H1 (cell line): ENCODE data around the gene GFPT1. TPM values are rescaled to one million over a fixed set of nuclear protein-coding genes. Genes with fewer than 3 reads are reported as not detected.
A peak's percentile ranks its signal among the peaks of the same experiment; 100 is the strongest.

Experiments
- CTCF ChIA-PET: fragments of 300-600 bp; sonication (Branson Sonifier 250); formaldehyde crosslinking; loops from one replicate; lab custom pipeline; 2021; ENCODE audit not compliant: partially characterized antibody; lab: Charles Lee
- POLR2A ChIA-PET: fragments of 300-600 bp; sonication (Branson Sonifier 250); formaldehyde crosslinking; loops from one replicate; lab custom pipeline; 2021; ENCODE audit warnings: inconsistent platforms; ENCODE audit not compliant: partially characterized antibody; lab: Charles Lee
- DNase-seq, 2 experiments: peaks; one replicate each; pipeline versions ENCODE4 v3.0.0 to v3.0.0-alpha.2; 2010 to 2022; ENCODE audit warnings: low spot score in 2 of 2, low read depth in 1 of 2, mixed read lengths in 1 of 2
- FAIRE-seq: peaks from 2 replicates; lab custom pipeline; 2011; peaks lifted over from hg19 to GRCh38; lab: Jason Lieb, UNC
- H2AFZ ChIP-seq: 2 replicates; pipeline ENCODE4 v1.8.1; 2012; ENCODE audit warnings: low read length, inconsistent platforms
- H2AK5ac ChIP-seq: 2 replicates; pipeline ENCODE4 v1.6.1; 2013; ENCODE audit warnings: low read depth, low read length
- H2BK120ac ChIP-seq: replicated peaks from 2 replicates; pipeline ENCODE3; 2013; ENCODE audit warnings: low read depth, low read length, inconsistent platforms
- H2BK12ac ChIP-seq: 2 replicates; pipeline ENCODE4 v1.6.1; 2013; ENCODE audit warnings: low read depth, low read length
- H2BK15ac ChIP-seq: 2 replicates; pipeline ENCODE4 v1.6.1; 2013; ENCODE audit warnings: low read length
- H2BK20ac ChIP-seq: 2 replicates; pipeline ENCODE4 v1.6.1; 2013; ENCODE audit warnings: low read length
- H2BK5ac ChIP-seq: 2 replicates; pipeline ENCODE4 v1.6.1; 2013; ENCODE audit warnings: low read depth, low read length
- H3K14ac ChIP-seq: 2 replicates; pipeline ENCODE4 v1.6.1; 2013; ENCODE audit warnings: inconsistent platforms; ENCODE audit not compliant: insufficient read length
- H3K18ac ChIP-seq: 2 replicates; pipeline ENCODE4 v1.6.1; 2013; ENCODE audit warnings: low read length; ENCODE audit errors: extremely low read depth
- H3K23ac ChIP-seq: 2 replicates; pipeline ENCODE4 v1.6.1; 2013; ENCODE audit warnings: inconsistent platforms; ENCODE audit not compliant: insufficient read length
- H3K23me2 ChIP-seq: 2 replicates; pipeline ENCODE4 v1.6.1; 2013; ENCODE audit warnings: low read depth, low read length
- H3K27ac ChIP-seq: 2 replicates; pipeline ENCODE4 v1.6.1; 2011; ENCODE audit warnings: low read depth, low read length, inconsistent platforms
- H3K27me3 ChIP-seq, 4 experiments: replicated peaks in 1 of 4; 1 replicate in 1 of 4; 2 replicates in 3 of 4; pipeline versions ENCODE4 v1.6.1 to v1.8.1; 2011 to 2013; ENCODE audit warnings: low read length in 3 of 4, mild to moderate bottlenecking in 3 of 4, inconsistent platforms in 2 of 4, mixed read lengths in 2 of 4, moderate library complexity in 1 of 4; ENCODE audit not compliant: control insufficient read depth in 3 of 4, insufficient read depth in 3 of 4; ENCODE audit errors: extremely low read depth in 1 of 4
- H3K36me3 ChIP-seq, 4 experiments: 2 replicates each; pipeline versions ENCODE4 v1.6.1 to v1.8.1; 2011 to 2013; ENCODE audit warnings: mild to moderate bottlenecking in 4 of 4, low read length in 3 of 4, moderate library complexity in 2 of 4, control low read depth in 1 of 4, inconsistent platforms in 1 of 4; ENCODE audit not compliant: insufficient read depth in 4 of 4, control insufficient read depth in 2 of 4
- H3K4ac ChIP-seq: replicated peaks from 2 replicates; pipeline ENCODE3; 2013; ENCODE audit warnings: low read length, low read depth, mixed read lengths, inconsistent platforms; ENCODE audit not compliant: insufficient read length
- H3K4me1 ChIP-seq, 4 experiments: replicated peaks in 1 of 4; 1 replicate in 1 of 4; 2 replicates in 3 of 4; pipeline versions ENCODE4 v1.6.1 to v1.8.1; 2011 to 2013; ENCODE audit warnings: low read length in 3 of 4, inconsistent platforms in 2 of 4, mixed read lengths in 1 of 4; ENCODE audit not compliant: insufficient read depth in 4 of 4, control insufficient read depth in 3 of 4
- H3K4me2 ChIP-seq, 2 experiments: 2 replicates each; pipeline versions ENCODE4 v1.6.1 to v1.8.1; 2011 to 2013; ENCODE audit warnings: low read depth in 2 of 2, low read length in 2 of 2, control low read depth in 1 of 2, inconsistent platforms in 1 of 2, mild to moderate bottlenecking in 1 of 2; ENCODE audit not compliant: insufficient read depth in 1 of 2
- H3K4me3 ChIP-seq, 4 experiments: fragments of 200-600, 300-600 bp in 1 of 4; sonication (generic), shearing (Covaris generic), sonication (Bioruptor Twin) in 1 of 4; 2 replicates each; pipeline versions ENCODE4 v1.5.1 to v1.8.1; 2011 to 2016; ENCODE audit warnings: low read length in 4 of 4, low read depth in 3 of 4, control low read depth in 2 of 4, inconsistent platforms in 2 of 4, mild to moderate bottlenecking in 2 of 4, mixed read lengths in 1 of 4, moderate library complexity in 1 of 4; ENCODE audit not compliant: insufficient read depth in 2 of 4; ENCODE audit errors: extremely low read depth in 1 of 4
- H3K56ac ChIP-seq: replicated peaks from 2 replicates; pipeline ENCODE3; 2013; ENCODE audit warnings: low read depth, mild to moderate bottlenecking, mixed read lengths, low read length, inconsistent platforms; ENCODE audit not compliant: insufficient read length
- H3K79me1 ChIP-seq: 2 replicates; pipeline ENCODE4 v1.6.1; 2013; ENCODE audit warnings: low read depth, low read length, control low read depth
- H3K79me2 ChIP-seq, 2 experiments: 2 replicates each; pipeline versions ENCODE4 v1.6.1 to v1.8.1; 2012 to 2013; ENCODE audit warnings: low read length in 2 of 2, mild to moderate bottlenecking in 2 of 2, inconsistent platforms in 1 of 2; ENCODE audit not compliant: insufficient read depth in 2 of 2, control insufficient read depth in 1 of 2
- H3K9ac ChIP-seq, 4 experiments: replicated peaks in 1 of 4; 1 replicate in 1 of 4; 2 replicates in 3 of 4; pipeline versions ENCODE4 v1.6.1 to v1.8.1; 2011 to 2013; ENCODE audit warnings: low read depth in 3 of 4, low read length in 3 of 4, control low read depth in 2 of 4, mild to moderate bottlenecking in 2 of 4, moderate library complexity in 2 of 4, inconsistent platforms in 1 of 4; ENCODE audit errors: extremely low read depth in 1 of 4
- H3K9me3 ChIP-seq, 2 experiments: 2 replicates each; pipeline versions ENCODE4 v1.6.1 to v1.8.1; 2012 to 2013; ENCODE audit warnings: mild to moderate bottlenecking in 2 of 2, moderate library complexity in 2 of 2, control low read depth in 1 of 2, inconsistent platforms in 1 of 2, low read depth in 1 of 2, low read length in 1 of 2, mixed read lengths in 1 of 2; ENCODE audit not compliant: insufficient read depth in 2 of 2
- H4K20me1 ChIP-seq, 2 experiments: replicated peaks in 1 of 2; 2 replicates each; pipeline versions ENCODE3 to v1.8.1; 2011 to 2013; ENCODE audit warnings: inconsistent platforms in 2 of 2, low read length in 2 of 2, mild to moderate bottlenecking in 1 of 2; ENCODE audit not compliant: insufficient read depth in 2 of 2, control insufficient read depth in 1 of 2
- H4K5ac ChIP-seq: 2 replicates; pipeline ENCODE4 v1.6.1; 2013; ENCODE audit warnings: low read length, low read depth, mixed read lengths, inconsistent platforms; ENCODE audit not compliant: insufficient read length
- H4K8ac ChIP-seq: 2 replicates; pipeline ENCODE4 v1.8.0; 2013; ENCODE audit warnings: mild to moderate bottlenecking, moderate library complexity, low read length, inconsistent platforms; ENCODE audit not compliant: insufficient read depth; ENCODE audit errors: extremely low read depth
- H4K91ac ChIP-seq: replicated peaks from 2 replicates; pipeline ENCODE3; 2013; ENCODE audit warnings: low read length, mixed read lengths, inconsistent platforms; ENCODE audit not compliant: insufficient read length
- BRCA1 ChIP-seq: IDR thresholded peaks from 2 replicates; pipeline ENCODE4 v1.6.1; 2012; ENCODE audit warnings: low read depth, low read length, improper control_type of control experiment
- CHD2 ChIP-seq: IDR thresholded peaks from 2 replicates; pipeline ENCODE4 v1.6.1; 2012; ENCODE audit warnings: low read length, improper control_type of control experiment
- SIN3A ChIP-seq, 2 experiments: IDR thresholded peaks in 1 of 2; conservative IDR thresholded peaks in 1 of 2; 2 replicates each; pipeline ENCODE4 v1.6.1; 2011 to 2012; ENCODE audit warnings: low read length in 2 of 2, improper control_type of control experiment in 1 of 2, low read depth in 1 of 2, mild to moderate bottlenecking in 1 of 2
- TAF1 ChIP-seq: IDR thresholded peaks from 2 replicates; pipeline ENCODE4 v1.6.1; 2011; ENCODE audit warnings: mild to moderate bottlenecking, low read depth, low read length
- TEAD4 ChIP-seq: IDR thresholded peaks from 2 replicates; pipeline ENCODE4 v1.6.1; 2012; ENCODE audit warnings: low read depth, low read length, inconsistent platforms, mixed read lengths
- WGBS, 2 experiments: shearing (Covaris generic) in 1 of 2; methylation state at CpG; one replicate each; pipeline versions ENCODE4 v1.1.6 to v1.1.7; 2013 to 2015; ENCODE audit warnings: low lambda C conversion rate in 2 of 2, mixed read lengths in 2 of 2, inconsistent platforms in 1 of 2, low coverage in 1 of 2, missing lambda C conversion rate in 1 of 2; ENCODE audit not compliant: insufficient replicate concordance in 2 of 2, insufficient coverage in 1 of 2, insufficient read length in 1 of 2; ENCODE audit errors: extremely low coverage in 1 of 2, missing lambda C conversion rate in 1 of 2; 5-methylcytosine and 5-hydroxymethylcytosine counted together
- polyA plus RNA-seq, 7 experiments: library from polyadenylated mRNA; depleted of rRNA in 3 of 7; stranded (reverse) in 5 of 7; unstranded in 2 of 7; fragments of >200 nt in 5 of 7; fragments of 200-250 nt in 2 of 7; gene quantifications; 1 replicate in 5 of 7; 2 replicates in 1 of 7; 4 replicates in 1 of 7; pipeline versions ENCODE4 v1.2.1 to v1.2.3, GENCODE V29; 2011 to 2013; ENCODE audit warnings: missing spikeins in 2 of 7, mixed read lengths in 2 of 7
- total RNA-seq: library from RNA; stranded (reverse); fragmentation: NEBNext Ultra II Directional; extraction: Animal tissue kit (Norgen Biotek cat#: 25700); gene quantifications from 2 replicates; pipeline ENCODE4 v1.2.1, GENCODE V29; 2021

GFPT1 gene
- total and polyA plus RNA-seq, 2 of the 8 experiments (the other 6 are each of a cell fraction or from before 2014, with no cell fraction given), result 13.3 to 76.2 TPM

- Histone ChIP-seq H3K36me3 (peaks cover 0 to 4% (median 0%) of the 10 kb centered on the region in 4 experiments; a peak in 1 of 8 replicates), H4K20me1 (peaks cover 2 to 4% of the 10 kb centered on the region in 2 experiments), H2BK20ac (no peak overlapping the region), H3K14ac (no peak overlapping the region), H3K79me2 (peaks cover 0 to 51% of the 10 kb centered on the region in 2 experiments; a peak in 3 of 4 replicates), H2BK15ac (no peak overlapping the region), H3K4ac (no peak overlapping the region), H3K18ac (no peak overlapping the region), H3K23ac (no peak overlapping the region), H3K4me2 (peak overlapping the region; percentile 71 to 76), H3K9ac (peak overlapping the region; percentile 34 to 73 (median 63); a peak in 4 of 7 replicates), H2BK120ac (no peak overlapping the region), H3K56ac (peak overlapping the region; percentile 74), H3K23me2 (peaks cover 2% of the 10 kb centered on the region; the same call in 1 of the 2 replicates), H3K4me3 (peak overlapping the region; percentile 65 to 77 (median 70)), H3K27ac (no peak overlapping the region)
- WGBS, 2 experiments, result 15% methylated on average over 6 of the region's 6 CpGs; no CpG with 5 or more reads in 1 of the 2 experiments
- ChIA-PET POLR2A (interaction anchor here (0.6 to 3.0 kb wide), 5 partner anchors 10 to 52 kb away, joined by 3 to 10 read pairs (median 4); partner anchors contain the start of gene NFU1), CTCF (interaction anchor here (0.6 to 1.7 kb wide), 2 partner anchors 11 to 179 kb away, joined by 4 to 12 read pairs; no protein-coding TSS in a partner anchor)
- DNase-seq, result peak in 1 of 2 experiments; percentile 11
- no peak for TF ChIP-seq SIN3A (conservative IDR thresholded peaks at IDR 0.05 in 1 of 2, IDR thresholded peaks at IDR 0.05 in 1 of 2; ENCODE audit: low read depth in 1 of 2, low read length in 2 of 2)
- no peak for TF ChIP-seq TAF1
- no peak for TF ChIP-seq TEAD4
- no peak for TF ChIP-seq CHD2
- TF ChIP-seq BRCA1, result no peak
- TF ChIP-seq, all 59 proteins: peak for 0
- no peak for FAIRE-seq
- Histone ChIP-seq H2BK5ac (no peak overlapping the region), H2AK5ac (no peak overlapping the region), H2AFZ (no peak overlapping the region), H4K5ac (no peak overlapping the region), H3K79me1 (peaks cover 4% of the 10 kb centered on the region), H3K27me3 (no peaks in the 10 kb centered on the region), H3K4me1 (peaks cover 0 to 5% (median 0%) of the 10 kb centered on the region in 4 experiments; a peak in 3 of 7 replicates), H4K91ac (no peak overlapping the region), H2BK12ac (no peak overlapping the region), H4K8ac (no peak overlapping the region), H3K9me3 (no peaks in the 10 kb centered on the region)
Observed at GRCh38 chr2:69386360-69386759, 667 bp downstream of the GFPT1 start.
